SK-N-SH treated with all-trans-retinoic acid at 6 μM for 48 hours (cell line): ENCODE data around the gene SLC6A6.

ENCODE experiments used
- ATAC-seq: fragments of 200-7000 bp; cut with Tn5 transposase; 3 replicates; pipeline ENCODE4 v1.9.1; 2020; ENCODE audit warnings: mild to moderate bottlenecking, moderate library complexity
- ARNTL ChIP-seq: fragments of 450-650 bp; formaldehyde crosslinking; IDR thresholded peaks from 2 replicates; pipeline ENCODE4 v1.5.0; 2020; ENCODE audit warnings: low read depth, mild to moderate bottlenecking, moderate library complexity, borderline replicate concordance
- BACH2 ChIP-seq: fragments of 250-450 bp; sonication (Bioruptor Pico); IDR thresholded peaks from 2 replicates; pipeline ENCODE4 v1.9.0; 2021; ENCODE audit warnings: mild to moderate bottlenecking, borderline replicate concordance
- CSDC2 ChIP-seq: fragments of 250-450 bp; sonication (Bioruptor Pico); IDR thresholded peaks from 2 replicates; pipeline ENCODE4 v1.5.0; 2020; ENCODE audit warnings: mild to moderate bottlenecking, moderate library complexity
- ESRRG ChIP-seq: fragments of 250-450 bp; sonication (Bioruptor Pico); IDR thresholded peaks from 2 replicates; pipeline ENCODE4 v1.6.1; 2021; ENCODE audit warnings: mild to moderate bottlenecking
- GLIS3 ChIP-seq: fragments of 250-450 bp; sonication (Bioruptor Pico); IDR thresholded peaks from 2 replicates; pipeline ENCODE4 v1.5.0; 2020; ENCODE audit warnings: mild to moderate bottlenecking, moderate library complexity
- ISL1 ChIP-seq: fragments of 250-450 bp; sonication (Bioruptor Pico); IDR thresholded peaks from 2 replicates; pipeline ENCODE4 v2.1.2; 2022; ENCODE audit warnings: mild to moderate bottlenecking, moderate library complexity
- OSR1 ChIP-seq: fragments of 250-450 bp; sonication (Bioruptor Pico); IDR thresholded peaks from 2 replicates; pipeline ENCODE4 v1.8.0; 2022; ENCODE audit warnings: moderate library complexity, mild to moderate bottlenecking, inconsistent platforms
- RARB ChIP-seq: fragments of 250-450 bp; sonication (Bioruptor Pico); IDR thresholded peaks from 2 replicates; pipeline ENCODE4 v1.8.0; 2021; ENCODE audit warnings: mild to moderate bottlenecking, moderate library complexity
- SNAI2 ChIP-seq: fragments of 250-450 bp; sonication (Bioruptor Pico); IDR thresholded peaks from 2 replicates; pipeline ENCODE4 v1.5.0; 2020; ENCODE audit warnings: mild to moderate bottlenecking, moderate library complexity
- TCF4 ChIP-seq: fragments of 250-450 bp; sonication (Bioruptor Pico); IDR thresholded peaks from 2 replicates; pipeline ENCODE4 v1.8.0; 2021; ENCODE audit warnings: mild to moderate bottlenecking, moderate library complexity, borderline replicate concordance
- TOX ChIP-seq: fragments of 250-450 bp; sonication (Bioruptor Pico); IDR thresholded peaks from 2 replicates; pipeline ENCODE4 v1.8.0; 2021; ENCODE audit warnings: mild to moderate bottlenecking, moderate library complexity, borderline replicate concordance
- ZFP30 ChIP-seq: fragments of 450-650 bp; formaldehyde crosslinking; IDR thresholded peaks from 2 replicates; pipeline ENCODE4 v1.5.0; 2022; ENCODE audit warnings: mild to moderate bottlenecking, moderate library complexity
- ZNF565 ChIP-seq: fragments of 450-650 bp; formaldehyde crosslinking; conservative IDR thresholded peaks from 2 replicates; pipeline ENCODE4 v1.5.0; 2020; ENCODE audit warnings: low read depth, mild to moderate bottlenecking, moderate library complexity
- ZNF70 ChIP-seq: fragments of 450-650 bp; formaldehyde crosslinking; IDR thresholded peaks from 2 replicates; pipeline ENCODE4 v1.5.0; 2020; ENCODE audit warnings: mild to moderate bottlenecking, moderate library complexity
- ZNF8 ChIP-seq: fragments of 450-650 bp; formaldehyde crosslinking; IDR thresholded peaks from 2 replicates; pipeline ENCODE4 v1.5.0; 2020; ENCODE audit warnings: mild to moderate bottlenecking, moderate library complexity
- TF ChIP-seq, protein P1 (sequence below): fragments of 250-450 bp; sonication (Bioruptor Pico); IDR thresholded peaks from 2 replicates; pipeline ENCODE4 v1.5.1; 2021; ENCODE audit warnings: mild to moderate bottlenecking, moderate library complexity
- TF ChIP-seq, protein P2 (sequence below): fragments of 250-450 bp; sonication (Bioruptor Pico); IDR thresholded peaks from 2 replicates; pipeline ENCODE4 v1.5.1; 2020; ENCODE audit warnings: low read depth, mild to moderate bottlenecking, moderate library complexity
- TF ChIP-seq, protein P3 (sequence below): fragments of 250-450 bp; sonication (Bioruptor Pico); IDR thresholded peaks from 2 replicates; pipeline ENCODE4 v1.8.0; 2020; ENCODE audit warnings: mild to moderate bottlenecking, moderate library complexity, borderline replicate concordance
- TF ChIP-seq, protein P4 (sequence below): fragments of 250-450 bp; sonication (Bioruptor Pico); IDR thresholded peaks from 2 replicates; pipeline ENCODE4 v1.8.0; 2021; ENCODE audit warnings: low read depth, mild to moderate bottlenecking, moderate library complexity, borderline replicate concordance

The SLC6A6 gene

GRCh38 chr3:14472471-14473351, 70.3 kb downstream of the SLC6A6 start:
- peak; percentile 98 for ATAC-seq
- TF ChIP-seq CSDC2 (CRISPR knock-in tag): no peak
- TF ChIP-seq TOX: no peak
- no peak for TF ChIP-seq ARNTL (CRISPR knock-in tag)

DNA sequence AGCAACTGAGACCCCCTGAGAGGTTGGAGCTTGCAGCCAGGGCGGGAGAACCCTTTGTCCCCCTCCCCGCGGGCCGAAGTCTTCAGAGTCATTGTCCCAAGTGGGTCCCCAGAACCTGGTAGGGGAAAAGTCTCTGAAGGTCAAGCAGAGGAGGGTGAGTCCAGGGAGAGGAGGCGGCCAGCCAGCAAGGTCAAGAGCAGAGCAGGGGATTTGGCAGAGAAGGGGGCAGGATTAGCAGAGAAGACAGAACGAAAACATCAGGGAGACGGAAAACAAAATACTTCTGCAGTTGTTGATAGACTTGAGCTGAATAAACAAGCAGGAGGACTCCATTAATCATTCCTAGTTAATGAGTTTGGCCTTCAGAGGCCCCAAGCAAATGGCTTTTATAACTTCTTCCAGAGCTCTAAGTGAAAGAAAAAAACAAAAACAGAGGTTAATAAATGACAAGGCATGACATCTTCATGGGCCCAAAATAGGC, 71.0 kb downstream of the SLC6A6 start:
- no peak for ATAC-seq
- TF ChIP-seq TCF4 (CRISPR knock-in tag): no peak
- TF ChIP-seq, protein P1, sequence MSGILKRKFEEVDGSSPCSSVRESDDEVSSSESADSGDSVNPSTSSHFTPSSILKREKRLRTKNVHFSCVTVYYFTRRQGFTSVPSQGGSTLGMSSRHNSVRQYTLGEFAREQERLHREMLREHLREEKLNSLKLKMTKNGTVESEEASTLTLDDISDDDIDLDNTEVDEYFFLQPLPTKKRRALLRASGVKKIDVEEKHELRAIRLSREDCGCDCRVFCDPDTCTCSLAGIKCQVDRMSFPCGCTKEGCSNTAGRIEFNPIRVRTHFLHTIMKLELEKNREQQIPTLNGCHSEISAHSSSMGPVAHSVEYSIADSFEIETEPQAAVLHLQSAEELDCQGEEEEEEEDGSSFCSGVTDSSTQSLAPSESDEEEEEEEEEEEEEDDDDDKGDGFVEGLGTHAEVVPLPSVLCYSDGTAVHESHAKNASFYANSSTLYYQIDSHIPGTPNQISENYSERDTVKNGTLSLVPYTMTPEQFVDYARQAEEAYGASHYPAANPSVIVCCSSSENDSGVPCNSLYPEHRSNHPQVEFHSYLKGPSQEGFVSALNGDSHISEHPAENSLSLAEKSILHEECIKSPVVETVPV: no peak

- ATAC-seq: no peak
- TF ChIP-seq BACH2 (CRISPR knock-in tag) (no peak), TOX (no peak), TCF4 (CRISPR knock-in tag) (no peak), GLIS3 (CRISPR knock-in tag) (no peak), CSDC2 (CRISPR knock-in tag) (no peak), ZNF8 (CRISPR knock-in tag) (no peak), ESRRG (CRISPR knock-in tag) (no peak)
- TF ChIP-seq, protein P2, sequence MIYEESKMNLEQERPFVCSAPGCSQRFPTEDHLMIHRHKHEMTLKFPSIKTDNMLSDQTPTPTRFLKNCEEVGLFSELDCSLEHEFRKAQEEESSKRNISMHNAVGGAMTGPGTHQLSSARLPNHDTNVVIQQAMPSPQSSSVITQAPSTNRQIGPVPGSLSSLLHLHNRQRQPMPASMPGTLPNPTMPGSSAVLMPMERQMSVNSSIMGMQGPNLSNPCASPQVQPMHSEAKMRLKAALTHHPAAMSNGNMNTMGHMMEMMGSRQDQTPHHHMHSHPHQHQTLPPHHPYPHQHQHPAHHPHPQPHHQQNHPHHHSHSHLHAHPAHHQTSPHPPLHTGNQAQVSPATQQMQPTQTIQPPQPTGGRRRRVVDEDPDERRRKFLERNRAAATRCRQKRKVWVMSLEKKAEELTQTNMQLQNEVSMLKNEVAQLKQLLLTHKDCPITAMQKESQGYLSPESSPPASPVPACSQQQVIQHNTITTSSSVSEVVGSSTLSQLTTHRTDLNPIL (CRISPR knock-in tag): no peak
- TF ChIP-seq, protein P1: no peak
These were observed 72.1 kb downstream of the SLC6A6 start for GRCh38 chr3:14474363-14475081.

- TF ChIP-seq ISL1 (CRISPR knock-in tag) (no peak), OSR1 (no peak), GLIS3 (CRISPR knock-in tag) (no peak), ZNF565 (no peak), ZNF8 (CRISPR knock-in tag) (no peak), BACH2 (CRISPR knock-in tag) (no peak), TOX (no peak), ARNTL (CRISPR knock-in tag) (no peak), RARB (CRISPR knock-in tag) (no peak), TCF4 (CRISPR knock-in tag) (no peak), ZNF70 (CRISPR knock-in tag) (no peak), SNAI2 (no peak), ZFP30 (no peak)
- TF ChIP-seq, protein P2 (CRISPR knock-in tag): no peak
- TF ChIP-seq, protein P3, sequence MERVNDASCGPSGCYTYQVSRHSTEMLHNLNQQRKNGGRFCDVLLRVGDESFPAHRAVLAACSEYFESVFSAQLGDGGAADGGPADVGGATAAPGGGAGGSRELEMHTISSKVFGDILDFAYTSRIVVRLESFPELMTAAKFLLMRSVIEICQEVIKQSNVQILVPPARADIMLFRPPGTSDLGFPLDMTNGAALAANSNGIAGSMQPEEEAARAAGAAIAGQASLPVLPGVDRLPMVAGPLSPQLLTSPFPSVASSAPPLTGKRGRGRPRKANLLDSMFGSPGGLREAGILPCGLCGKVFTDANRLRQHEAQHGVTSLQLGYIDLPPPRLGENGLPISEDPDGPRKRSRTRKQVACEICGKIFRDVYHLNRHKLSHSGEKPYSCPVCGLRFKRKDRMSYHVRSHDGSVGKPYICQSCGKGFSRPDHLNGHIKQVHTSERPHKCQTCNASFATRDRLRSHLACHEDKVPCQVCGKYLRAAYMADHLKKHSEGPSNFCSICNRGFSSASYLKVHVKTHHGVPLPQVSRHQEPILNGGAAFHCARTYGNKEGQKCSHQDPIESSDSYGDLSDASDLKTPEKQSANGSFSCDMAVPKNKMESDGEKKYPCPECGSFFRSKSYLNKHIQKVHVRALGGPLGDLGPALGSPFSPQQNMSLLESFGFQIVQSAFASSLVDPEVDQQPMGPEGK (CRISPR knock-in tag): no peak
- TF ChIP-seq, protein P1: no peak
- TF ChIP-seq, protein P4, sequence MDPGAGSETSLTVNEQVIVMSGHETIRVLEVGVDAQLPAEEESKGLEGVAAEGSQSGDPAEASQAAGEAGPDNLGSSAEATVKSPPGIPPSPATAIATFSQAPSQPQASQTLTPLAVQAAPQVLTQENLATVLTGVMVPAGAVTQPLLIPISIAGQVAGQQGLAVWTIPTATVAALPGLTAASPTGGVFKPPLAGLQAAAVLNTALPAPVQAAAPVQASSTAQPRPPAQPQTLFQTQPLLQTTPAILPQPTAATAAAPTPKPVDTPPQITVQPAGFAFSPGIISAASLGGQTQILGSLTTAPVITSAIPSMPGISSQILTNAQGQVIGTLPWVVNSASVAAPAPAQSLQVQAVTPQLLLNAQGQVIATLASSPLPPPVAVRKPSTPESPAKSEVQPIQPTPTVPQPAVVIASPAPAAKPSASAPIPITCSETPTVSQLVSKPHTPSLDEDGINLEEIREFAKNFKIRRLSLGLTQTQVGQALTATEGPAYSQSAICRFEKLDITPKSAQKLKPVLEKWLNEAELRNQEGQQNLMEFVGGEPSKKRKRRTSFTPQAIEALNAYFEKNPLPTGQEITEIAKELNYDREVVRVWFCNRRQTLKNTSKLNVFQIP (CRISPR knock-in tag): no peak
- no peak for ATAC-seq
These were observed 73.2 kb downstream of the SLC6A6 start for GRCh38 chr3:14475621-14476020.
